ENCODE measurements around the gene CCNB1.
"Not testable (repeated sequence)": the region's sequence is repeated elsewhere in the genome, so short reads cannot be mapped to it uniquely, and the experiment has no call there.

Gene CCNB1

DNA sequence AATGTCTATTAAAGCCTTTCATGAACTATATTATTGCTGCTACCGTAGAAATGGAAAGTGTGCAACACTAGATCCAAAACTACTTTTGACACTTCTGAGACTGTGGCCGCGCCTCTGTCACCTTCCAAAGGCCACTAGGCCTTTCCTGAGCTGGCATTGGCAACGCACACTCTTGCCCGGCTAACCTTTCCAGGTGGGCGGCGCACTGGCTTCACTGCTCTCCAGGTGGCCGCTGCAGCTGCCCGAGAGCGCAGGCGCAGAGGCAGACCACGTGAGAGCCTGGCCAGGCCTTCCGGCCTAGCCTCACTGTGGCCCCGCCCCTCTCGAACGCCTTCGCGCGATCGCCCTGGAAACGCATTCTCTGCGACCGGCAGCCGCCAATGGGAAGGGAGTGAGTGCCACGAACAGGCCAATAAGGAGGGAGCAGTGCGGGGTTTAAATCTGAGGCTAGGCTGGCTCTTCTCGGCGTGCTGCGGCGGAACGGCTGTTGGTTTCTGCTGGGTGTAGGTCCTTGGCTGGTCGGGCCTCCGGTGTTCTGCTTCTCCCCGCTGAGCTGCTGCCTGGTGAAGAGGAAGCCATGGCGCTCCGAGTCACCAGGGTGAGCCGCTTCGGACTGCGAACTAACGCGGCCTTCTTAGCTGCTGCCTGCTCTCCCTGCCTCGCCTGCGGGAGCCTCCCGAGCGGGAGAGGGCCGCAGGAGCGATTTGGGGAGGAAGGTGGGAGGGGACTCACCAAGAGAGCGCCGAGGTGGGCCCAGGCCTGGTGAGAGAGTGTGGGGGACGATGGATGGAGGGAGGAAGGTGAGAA, at the start of gene CCNB1:
CCNB1 (plus strand) TSS at position 465 of the 807 bp plus-strand sequence; CDS start at position 578, 113 bp downstream.
- DNase-seq, result peak; percentile 97

DNA sequence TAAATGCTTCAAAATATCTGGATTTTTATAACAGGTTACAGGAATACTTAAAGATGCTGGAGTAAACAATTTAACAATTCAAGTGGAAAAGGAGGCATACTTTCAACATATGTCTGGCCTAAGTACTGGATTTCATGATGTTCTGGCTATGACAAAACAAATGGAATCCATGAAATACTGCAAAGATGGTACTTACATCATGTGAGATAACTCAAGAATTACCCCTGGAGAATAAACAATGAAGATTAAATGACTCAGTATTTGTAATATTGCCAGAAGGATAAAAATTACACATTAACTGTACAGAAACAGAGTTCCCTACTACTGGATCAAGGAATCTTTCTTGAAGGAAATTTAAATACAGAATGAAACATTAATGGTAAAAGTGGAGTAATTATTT, 37.5 kb upstream of the CCNB1 start:
- DNase-seq, result no peak

DNA sequence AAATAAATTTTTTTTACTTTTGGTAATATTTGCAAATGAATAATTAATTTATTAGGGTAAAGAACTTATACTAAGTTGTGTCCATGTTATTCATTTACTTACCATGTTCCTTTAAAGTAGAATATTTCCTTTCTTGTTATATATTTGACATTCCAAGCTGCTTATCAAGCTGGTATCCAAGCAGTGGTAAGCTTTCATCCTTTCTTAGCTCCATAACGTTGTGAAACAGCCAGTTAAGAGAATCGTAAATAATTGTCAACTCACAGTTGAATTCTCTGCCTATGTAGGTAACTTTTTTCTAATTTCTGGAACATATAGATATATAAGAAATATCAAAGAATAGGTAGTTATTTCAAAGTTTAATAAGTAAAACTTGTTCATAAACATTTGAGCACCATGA, 36.7 kb upstream of the CCNB1 start:
- DNase-seq, result no peak

DNA sequence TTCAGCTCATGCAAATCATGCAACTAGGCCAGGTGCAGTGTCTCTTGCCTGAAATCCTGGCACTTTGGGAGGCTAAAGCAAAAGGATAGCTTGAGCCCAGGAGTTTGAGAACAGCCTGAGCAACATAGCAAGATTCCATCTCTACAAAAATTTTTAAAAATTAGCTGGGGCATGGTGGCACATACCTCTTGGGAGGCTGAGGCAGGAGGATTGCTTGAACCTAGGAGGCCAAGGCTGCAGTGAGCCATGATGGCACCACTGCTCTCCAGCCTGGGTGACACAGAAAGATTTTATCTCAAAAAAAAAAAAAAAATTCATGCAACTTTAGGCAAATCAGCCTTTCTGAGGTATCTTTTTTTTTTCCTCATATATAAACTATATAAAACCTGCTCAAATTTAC, 35.6 kb upstream of the CCNB1 start:
- DNase-seq, result no peak

DNA sequence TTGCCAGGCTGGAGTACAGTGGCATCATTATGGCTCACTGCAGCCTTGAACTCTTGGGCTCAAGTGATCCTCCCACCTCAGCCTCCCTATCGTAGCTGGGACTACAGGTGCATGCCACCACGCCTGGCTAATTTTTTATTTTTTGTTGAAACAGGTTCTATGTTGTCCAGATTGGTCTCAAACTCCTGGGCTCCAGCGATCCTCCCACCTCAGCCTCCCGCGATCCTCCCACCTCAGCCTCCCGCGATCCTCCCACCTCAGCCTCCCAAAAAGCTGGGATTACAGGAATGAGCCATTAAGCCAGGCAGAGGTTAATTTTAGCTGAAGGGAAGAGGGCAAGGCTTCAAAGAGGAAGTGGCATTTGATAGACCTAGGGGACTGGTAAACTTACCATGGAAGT, 32.8 kb upstream of the CCNB1 start:
- no peak for DNase-seq

- peak; percentile 80 for DNase-seq
Measured at GRCh38 chr5:69136293-69136692, 30.7 kb upstream of the CCNB1 start.

GRCh38 chr5:69137208-69137607, 29.7 kb upstream of the CCNB1 start:
- not testable (repeated sequence) for DNase-seq

DNA sequence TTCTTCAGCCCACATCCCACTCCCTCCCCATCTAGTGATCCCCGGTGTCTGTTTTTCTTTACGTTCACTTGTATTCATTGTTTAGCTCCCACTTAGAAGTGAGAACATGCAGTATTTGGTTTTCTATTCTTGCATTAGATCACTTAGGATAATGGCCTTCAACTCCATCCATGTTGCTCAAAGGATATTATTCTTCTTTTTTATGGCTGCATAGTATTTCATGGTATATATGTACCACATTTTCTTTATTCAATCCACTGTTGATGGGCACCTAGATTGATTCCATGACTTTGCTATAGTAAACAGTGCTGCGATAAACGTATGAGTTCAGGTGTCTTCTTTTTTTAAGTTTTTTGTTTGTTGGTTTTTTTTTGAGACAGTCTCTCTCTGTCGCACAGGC, 29.1 kb upstream of the CCNB1 start:
- DNase-seq, result no peak

GRCh38 chr5:69138766-69139165, 28.2 kb upstream of the CCNB1 start:
- DNase-seq, result no peak

DNA sequence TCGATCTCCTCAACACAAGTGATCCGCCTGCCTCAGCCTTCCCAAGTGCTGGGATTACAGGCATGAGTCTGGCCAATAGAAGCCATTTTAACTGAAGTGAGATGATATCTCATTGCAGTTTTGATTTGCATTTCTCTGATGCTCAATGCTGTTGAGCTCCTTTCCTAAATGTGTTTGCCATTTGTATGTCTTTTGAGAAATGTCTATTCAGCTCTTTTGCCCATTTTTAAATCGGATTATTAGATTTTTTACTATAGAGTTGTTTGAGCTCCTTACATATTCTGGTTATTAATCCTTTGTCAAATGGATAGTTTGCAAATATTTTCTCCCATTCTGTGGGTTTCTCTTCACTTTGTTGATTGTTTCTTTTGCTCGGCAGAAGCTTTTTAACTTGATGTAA, 26.7 kb upstream of the CCNB1 start:
- not testable (repeated sequence) for DNase-seq

DNA sequence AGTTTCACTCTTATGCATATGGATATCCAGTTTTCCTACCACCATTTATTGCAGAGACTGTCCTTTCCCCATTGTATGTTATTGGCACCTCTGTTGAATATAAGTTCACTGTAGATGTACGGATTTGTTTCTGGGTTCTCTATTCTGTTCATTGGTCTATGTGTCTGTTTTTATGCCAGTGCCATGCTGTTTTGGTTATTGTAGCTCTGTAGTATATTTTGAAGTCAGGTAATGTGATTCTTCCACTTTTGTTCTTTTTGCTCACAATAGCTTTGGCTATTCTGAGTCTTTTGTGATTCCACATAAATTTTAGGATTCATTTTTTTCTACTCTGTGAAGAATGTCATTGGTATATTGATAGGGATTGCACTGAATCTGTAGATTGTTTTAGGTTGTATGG, 26.1 kb upstream of the CCNB1 start:
- DNase-seq, result no peak

GRCh38 chr5:69148576-69148975, 18.4 kb upstream of the CCNB1 start:
- not testable (repeated sequence) for DNase-seq

GRCh38 chr5:69148981-69149675, 17.8 kb upstream of the CCNB1 start:
- DNase-seq, result no peak

GRCh38 chr5:69149676-69150010, 17.3 kb upstream of the CCNB1 start:
- no peak for DNase-seq

- DNase-seq, result no peak
Measured at GRCh38 chr5:69152731-69153130, 14.2 kb upstream of the CCNB1 start.

GRCh38 chr5:69156456-69156855, 10.5 kb upstream of the CCNB1 start:
- DNase-seq, result no peak

DNA sequence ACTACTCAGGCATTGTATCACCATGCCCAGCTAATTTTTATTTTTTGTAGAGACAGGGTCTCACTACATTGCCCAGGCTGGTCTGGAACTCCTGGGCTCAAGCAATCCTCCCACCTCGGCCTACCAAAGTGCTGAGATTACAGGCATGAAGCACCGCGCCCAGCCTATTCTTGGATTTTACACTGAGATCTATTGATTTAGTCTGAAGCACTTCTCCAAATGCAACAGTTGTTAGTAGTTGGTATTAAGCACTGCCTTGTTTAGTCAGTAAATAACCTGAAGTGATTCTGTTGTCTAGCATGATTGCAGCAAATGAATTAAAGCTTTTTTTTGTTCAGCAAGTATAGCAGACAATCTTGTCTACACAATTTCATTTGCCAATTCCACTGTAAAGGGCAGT, 8.9 kb upstream of the CCNB1 start:
- DNase-seq, result no peak

- no peak for DNase-seq
Measured at GRCh38 chr5:69160651-69161050, 6.3 kb upstream of the CCNB1 start.

- no peak for DNase-seq
Measured at GRCh38 chr5:69167493-69167855, 524 bp downstream of the CCNB1 start.

DNA sequence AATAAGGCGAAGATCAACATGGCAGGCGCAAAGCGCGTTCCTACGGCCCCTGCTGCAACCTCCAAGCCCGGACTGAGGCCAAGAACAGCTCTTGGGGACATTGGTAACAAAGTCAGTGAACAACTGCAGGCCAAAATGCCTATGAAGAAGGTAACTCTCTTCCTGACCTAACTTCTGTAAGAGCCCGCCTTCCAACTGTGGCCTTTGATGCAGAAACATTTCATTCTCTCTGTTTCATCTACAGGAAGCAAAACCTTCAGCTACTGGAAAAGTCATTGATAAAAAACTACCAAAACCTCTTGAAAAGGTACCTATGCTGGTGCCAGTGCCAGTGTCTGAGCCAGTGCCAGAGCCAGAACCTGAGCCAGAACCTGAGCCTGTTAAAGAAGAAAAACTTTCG, 979 bp downstream of the CCNB1 start:
- no peak for DNase-seq

GRCh38 chr5:69170495-69170894, 3.5 kb downstream of the CCNB1 start:
- no peak for DNase-seq

DNA sequence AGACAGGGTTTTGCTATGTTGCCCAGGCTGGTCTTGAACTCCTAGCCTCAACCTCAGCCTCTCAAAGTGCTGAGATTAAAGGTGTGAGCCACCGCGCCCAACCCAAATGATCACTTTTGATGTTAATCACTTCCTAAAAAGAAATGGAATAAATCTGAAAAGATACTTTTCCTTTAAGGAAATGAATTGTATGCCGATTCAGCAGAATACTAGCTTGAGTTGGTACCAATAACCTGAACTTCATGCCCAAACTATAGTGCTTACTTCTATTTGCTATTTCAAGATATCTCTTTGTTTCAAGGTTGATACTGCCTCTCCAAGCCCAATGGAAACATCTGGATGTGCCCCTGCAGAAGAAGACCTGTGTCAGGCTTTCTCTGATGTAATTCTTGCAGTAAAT, 4.0 kb downstream of the CCNB1 start:
- DNase-seq, result no peak

DNA sequence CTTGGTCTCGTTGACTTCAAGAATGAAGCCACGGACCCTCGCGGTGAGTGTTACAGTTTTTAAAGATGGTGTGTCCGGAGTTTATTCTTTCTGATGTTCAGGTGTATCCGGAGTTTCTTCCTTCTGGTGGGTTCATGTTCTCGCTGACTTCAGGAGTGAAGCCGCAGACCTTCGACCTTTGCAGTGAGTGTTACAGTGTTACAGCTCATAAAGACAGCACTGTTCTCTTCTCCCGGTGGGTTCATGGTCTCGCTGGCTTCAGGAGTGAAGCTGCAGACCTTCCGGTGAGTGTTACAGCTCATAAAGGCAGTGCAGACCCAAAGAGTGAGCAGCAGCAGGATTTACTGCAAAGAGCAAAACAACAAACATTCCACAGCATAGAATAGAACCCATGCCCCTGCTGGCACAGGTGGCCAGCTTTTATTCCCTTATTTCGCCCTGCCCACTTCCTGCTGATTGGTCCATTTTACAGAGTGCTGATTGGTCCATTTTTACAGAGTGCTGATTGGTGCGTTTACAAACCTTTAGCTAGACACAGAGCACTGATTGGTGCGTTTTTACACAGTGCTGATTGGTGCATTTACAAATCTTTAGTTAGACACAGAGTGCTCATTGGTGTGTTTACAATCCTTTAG, 14.8 kb downstream of the CCNB1 start:
- DNase-seq, result not testable (repeated sequence)

- no peak for DNase-seq
Measured at GRCh38 chr5:69184621-69185020, 17.7 kb downstream of the CCNB1 start.
